Tibial nerve (tissue), 4 donors: ENCODE results near the gene M1AP. TPM values are rescaled to one million over a fixed set of nuclear protein-coding genes. Genes with fewer than 3 reads are reported as not detected.

Source experiments
- DNase-seq, 2 donors: peaks; one replicate each; pipeline ENCODE4 v3.0.0-alpha.2; 2019; ENCODE audit warnings: low spot score in 2 of 2
- H3K27ac ChIP-seq, 4 donors: fragments of 200-600 bp; sonication (generic) in 3 of 4; one replicate each; pipeline ENCODE4 v1.5.1; 2017 to 2019; ENCODE audit warnings: mild to moderate bottlenecking in 1 of 4
- H3K27me3 ChIP-seq, 2 donors: fragments of 200-600 bp; sonication (generic) in 1 of 2; one replicate each; pipeline versions ENCODE4 v1.5.1 to v1.6.0; 2017 to 2019
- H3K36me3 ChIP-seq, 3 donors: fragments of 200-600 bp; sonication (generic); one replicate each; pipeline ENCODE4 v1.5.1; 2018 to 2019
- H3K4me1 ChIP-seq, 4 donors: fragments of 200-600 bp; sonication (generic) in 3 of 4; one replicate each; pipeline ENCODE4 v1.5.1; 2017 to 2019
- H3K4me3 ChIP-seq, 4 donors: fragments of 200-600 bp; sonication (generic) in 3 of 4; one replicate each; pipeline ENCODE4 v1.5.1; 2017 to 2019; ENCODE audit warnings: mild to moderate bottlenecking in 1 of 4, moderate library complexity in 1 of 4
- H3K9me3 ChIP-seq, 4 donors: fragments of 200-600 bp; sonication (generic) in 3 of 4; one replicate each; pipeline ENCODE4 v1.5.1; 2017 to 2019
- EP300 ChIP-seq, 2 donors: sonication (generic); formaldehyde crosslinking; IDR thresholded peaks; one replicate each; pipeline ENCODE4 v1.6.1; 2017; ENCODE audit warnings: antibody characterized with exemption in 2 of 2, mild to moderate bottlenecking in 1 of 2
- POLR2A ChIP-seq, 2 donors: fragments of 450-650 bp; IDR thresholded peaks; one replicate each; pipeline ENCODE4 v1.6.1; 2017; ENCODE audit warnings: antibody characterized with exemption in 2 of 2, mild to moderate bottlenecking in 2 of 2, moderate library complexity in 2 of 2
- WGBS, 2 donors: methylation state at CpG; one replicate each; pipeline ENCODE4 v1.1.5; 2018; 5-methylcytosine and 5-hydroxymethylcytosine counted together
- total RNA-seq, 4 donors: library from RNA; depleted of rRNA; stranded (reverse); fragments of >200 nt; gene quantifications; one replicate each; pipeline ENCODE4 v1.1.0, GENCODE V29; 2016
- TF ChIP-seq, protein P1 (sequence below), 5 experiments: fragments of 200-600 bp in 3 of 5; fragments of 450-650 bp in 2 of 5; sonication (generic) in 3 of 5; IDR thresholded peaks; one replicate each; pipeline ENCODE4 v1.5.1; 2016 to 2019; ENCODE audit warnings: antibody characterized with exemption in 5 of 5, mild to moderate bottlenecking in 3 of 5, moderate library complexity in 2 of 5

M1AP gene
- total RNA-seq, 4 donors from 2014 or later = 0.21 TPM; not detected in 3

GRCh38 chr2:74527741-74528140 is 120.4 kb downstream of the M1AP start:
- Histone ChIP-seq H3K4me1 (peaks cover 0 to 34% (median 19%) of the 10 kb centered on the region in 4 donors), H3K27ac (no peak overlapping the region), H3K27me3 (no peaks in the 10 kb centered on the region), H3K4me3 (no peak overlapping the region), H3K36me3 (peaks cover 0 to 55% (median 12%) of the 10 kb centered on the region in 3 donors), H3K9me3 (no peaks in the 10 kb centered on the region)
- 90 to 94% methylated on average over 9 of the region's 9 CpGs for WGBS, 2 donors
- TF ChIP-seq, protein P1, sequence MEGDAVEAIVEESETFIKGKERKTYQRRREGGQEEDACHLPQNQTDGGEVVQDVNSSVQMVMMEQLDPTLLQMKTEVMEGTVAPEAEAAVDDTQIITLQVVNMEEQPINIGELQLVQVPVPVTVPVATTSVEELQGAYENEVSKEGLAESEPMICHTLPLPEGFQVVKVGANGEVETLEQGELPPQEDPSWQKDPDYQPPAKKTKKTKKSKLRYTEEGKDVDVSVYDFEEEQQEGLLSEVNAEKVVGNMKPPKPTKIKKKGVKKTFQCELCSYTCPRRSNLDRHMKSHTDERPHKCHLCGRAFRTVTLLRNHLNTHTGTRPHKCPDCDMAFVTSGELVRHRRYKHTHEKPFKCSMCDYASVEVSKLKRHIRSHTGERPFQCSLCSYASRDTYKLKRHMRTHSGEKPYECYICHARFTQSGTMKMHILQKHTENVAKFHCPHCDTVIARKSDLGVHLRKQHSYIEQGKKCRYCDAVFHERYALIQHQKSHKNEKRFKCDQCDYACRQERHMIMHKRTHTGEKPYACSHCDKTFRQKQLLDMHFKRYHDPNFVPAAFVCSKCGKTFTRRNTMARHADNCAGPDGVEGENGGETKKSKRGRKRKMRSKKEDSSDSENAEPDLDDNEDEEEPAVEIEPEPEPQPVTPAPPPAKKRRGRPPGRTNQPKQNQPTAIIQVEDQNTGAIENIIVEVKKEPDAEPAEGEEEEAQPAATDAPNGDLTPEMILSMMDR (IDR thresholded peaks at IDR 0.05) = no peak
- TF ChIP-seq EP300 (IDR thresholded peaks at IDR 0.05) = no peak
- TF ChIP-seq POLR2A (IDR thresholded peaks at IDR 0.05) = no peak
- DNase-seq = no peak

- TF ChIP-seq POLR2A (IDR thresholded peaks at IDR 0.05) (no peak), EP300 (IDR thresholded peaks at IDR 0.05) (no peak)
- TF ChIP-seq, protein P1 (IDR thresholded peaks at IDR 0.05) = no peak
- H3K9me3 ChIP-seq = no peaks in the 10 kb centered on the region
These were observed 121.4 kb downstream of the M1AP start for GRCh38 chr2:74526649-74527230.

GRCh38 chr2:74525717-74526648 is 122.1 kb downstream of the M1AP start, which contains the start of gene DQX1:
DQX1 (minus strand) TSS chr2:74526231; CDS start chr2:74525729, 502 bp downstream.
- Histone ChIP-seq H3K27ac (no peak within 1 kb of the TSS), H3K9me3 (no peaks in the 10 kb centered on the region), H3K36me3 (peaks cover 0 to 42% (median 12%) of the 10 kb centered on the region in 3 donors), H3K27me3 (peaks cover 0 to 2% of the 10 kb centered on the region in 2 donors), H3K4me3 (no peak within 1 kb of the TSS), H3K4me1 (peaks cover 0 to 22% (median 14%) of the 10 kb centered on the region in 4 donors)
- 83 to 87% methylated on average over 11 of the region's 11 CpGs for WGBS, 2 donors
- no peak for TF ChIP-seq POLR2A (IDR thresholded peaks at IDR 0.05)
- TF ChIP-seq, protein P1 (IDR thresholded peaks at IDR 0.05) = no peak
- TF ChIP-seq EP300 (IDR thresholded peaks at IDR 0.05) = no peak
- no peak for DNase-seq

More at GRCh38 chr2:74526649-74527230, 121.4 kb downstream of the M1AP start:
- Histone ChIP-seq H3K4me1 (peaks cover 0 to 30% (median 19%) of the 10 kb centered on the region in 4 donors), H3K27me3 (no peaks in the 10 kb centered on the region), H3K36me3 (peaks cover 0 to 46% (median 12%) of the 10 kb centered on the region in 3 donors), H3K4me3 (no peak overlapping the region), H3K27ac (no peak overlapping the region)
- no peak for DNase-seq
- WGBS, 2 donors = 95 to 98% methylated on average over 11 of the region's 11 CpGs

GRCh38 chr2:74524955-74525716 is 123.0 kb downstream of the M1AP start:
- 86 to 90% methylated on average over 10 of the region's 10 CpGs for WGBS, 2 donors
- Histone ChIP-seq H3K4me1 (peaks cover 0 to 17% (median 10%) of the 10 kb centered on the region in 4 donors), H3K9me3 (no peaks in the 10 kb centered on the region), H3K4me3 (no peak overlapping the region), H3K36me3 (peaks cover 0 to 42% (median 12%) of the 10 kb centered on the region in 3 donors), H3K27ac (no peak overlapping the region), H3K27me3 (peaks cover 0 to 11% of the 10 kb centered on the region in 2 donors)
- TF ChIP-seq EP300 (IDR thresholded peaks at IDR 0.05) = no peak
- no peak for TF ChIP-seq POLR2A (IDR thresholded peaks at IDR 0.05)
- TF ChIP-seq, protein P1 (IDR thresholded peaks at IDR 0.05) = no peak
- DNase-seq = no peak
